ENCODE results near the gene ATM.

The ATM gene

GRCh38 chr11:108221911-108222573, 825 bp upstream of the ATM start:
- 1% methylated on average over 17 to 23 of the region's 29 CpGs for WGBS, 2 experiments (ENCODE audit: insufficient coverage in 2 of 2)
- peak overlapping the region; percentile 70 for H3K4me3 ChIP-seq (ENCODE audit: extremely low read depth, insufficient read depth, low read length, poor library complexity, severe bottlenecking)
- no peaks in the 10 kb centered on the region for H3K9me3 ChIP-seq (ENCODE audit: control insufficient read depth, low read length)
- H3K27ac ChIP-seq (ENCODE audit: low read depth, low read length, severe bottlenecking), result peak overlapping the region; percentile 87
- peaks cover 10% of the 10 kb centered on the region for H3K36me3 ChIP-seq (ENCODE audit: control insufficient read depth, insufficient read depth, low read length)
- peaks cover 4% of the 10 kb centered on the region for H3K4me1 ChIP-seq (ENCODE audit: control insufficient read depth, insufficient read depth, low read length, poor library complexity, severe bottlenecking)

GRCh38 chr11:108223348-108224149, 682 bp downstream of the ATM start:
- 11 to 14% methylated on average over 19 to 20 of the region's 20 CpGs for WGBS, 2 experiments (ENCODE audit: insufficient coverage in 2 of 2)
- H3K9me3 ChIP-seq (ENCODE audit: control insufficient read depth, low read length), result no peaks in the 10 kb centered on the region
- peaks cover 4% of the 10 kb centered on the region for H3K4me1 ChIP-seq (ENCODE audit: control insufficient read depth, insufficient read depth, low read length, poor library complexity, severe bottlenecking)
- H3K4me3 ChIP-seq (ENCODE audit: extremely low read depth, insufficient read depth, low read length, poor library complexity, severe bottlenecking), result peak overlapping the region; percentile 70
- H3K36me3 ChIP-seq (ENCODE audit: control insufficient read depth, insufficient read depth, low read length), result peaks cover 16% of the 10 kb centered on the region
- peak overlapping the region; percentile 87 for H3K27ac ChIP-seq (ENCODE audit: low read depth, low read length, severe bottlenecking)

GRCh38 chr11:108224366-108224765, 1.5 kb downstream of the ATM start:
- Histone ChIP-seq H3K4me1 (ENCODE audit: control insufficient read depth, insufficient read depth, low read length, poor library complexity, severe bottlenecking) (peaks cover 4% of the 10 kb centered on the region), H3K27ac (ENCODE audit: low read depth, low read length, severe bottlenecking) (no peak overlapping the region), H3K4me3 (ENCODE audit: extremely low read depth, insufficient read depth, low read length, poor library complexity, severe bottlenecking) (peak overlapping the region; percentile 70), H3K36me3 (ENCODE audit: control insufficient read depth, insufficient read depth, low read length) (peaks cover 24% of the 10 kb centered on the region), H3K9me3 (ENCODE audit: control insufficient read depth, low read length) (no peaks in the 10 kb centered on the region)
- WGBS, 2 experiments (ENCODE audit: insufficient coverage in 2 of 2), result 79 to 87% methylated on average over 2 to 4 of the region's 4 CpGs

GRCh38 chr11:108224911-108225786, 2.3 kb downstream of the ATM start:
- H3K27ac ChIP-seq (ENCODE audit: low read depth, low read length, severe bottlenecking), result no peak overlapping the region
- 89 to 100% methylated on average over 11 to 14 of the region's 14 CpGs for WGBS, 2 experiments (ENCODE audit: insufficient coverage in 2 of 2)
- H3K4me1 ChIP-seq (ENCODE audit: control insufficient read depth, insufficient read depth, low read length, poor library complexity, severe bottlenecking), result peaks cover 4% of the 10 kb centered on the region
- H3K4me3 ChIP-seq (ENCODE audit: extremely low read depth, insufficient read depth, low read length, poor library complexity, severe bottlenecking), result peak overlapping the region; percentile 70
- H3K36me3 ChIP-seq (ENCODE audit: control insufficient read depth, insufficient read depth, low read length), result peaks cover 30% of the 10 kb centered on the region
- no peaks in the 10 kb centered on the region for H3K9me3 ChIP-seq (ENCODE audit: control insufficient read depth, low read length)

- no peaks in the 10 kb centered on the region for H3K9me3 ChIP-seq (ENCODE audit: control insufficient read depth, low read length)
- H3K27ac ChIP-seq (ENCODE audit: low read depth, low read length, severe bottlenecking), result no peak overlapping the region
- peaks cover 39% of the 10 kb centered on the region for H3K36me3 ChIP-seq (ENCODE audit: control insufficient read depth, insufficient read depth, low read length)
- no CpG with 5 or more reads among the region's 2 CpGs for WGBS, 2 experiments (ENCODE audit: insufficient coverage in 2 of 2)
- peaks cover 4% of the 10 kb centered on the region for H3K4me1 ChIP-seq (ENCODE audit: control insufficient read depth, insufficient read depth, low read length, poor library complexity, severe bottlenecking)
- H3K4me3 ChIP-seq (ENCODE audit: extremely low read depth, insufficient read depth, low read length, poor library complexity, severe bottlenecking), result no peak overlapping the region
Observed at GRCh38 chr11:108226036-108226435, 3.2 kb downstream of the ATM start.

GRCh38 chr11:108228251-108228650, 5.4 kb downstream of the ATM start:
- H3K9me3 ChIP-seq (ENCODE audit: control insufficient read depth, low read length), result no peaks in the 10 kb centered on the region
- H3K4me3 ChIP-seq (ENCODE audit: extremely low read depth, insufficient read depth, low read length, poor library complexity, severe bottlenecking), result no peak overlapping the region
- peaks cover 4% of the 10 kb centered on the region for H3K4me1 ChIP-seq (ENCODE audit: control insufficient read depth, insufficient read depth, low read length, poor library complexity, severe bottlenecking)
- H3K27ac ChIP-seq (ENCODE audit: low read depth, low read length, severe bottlenecking), result no peak overlapping the region
- 100% methylated on average over 1 of the region's 2 CpGs; no CpG with 5 or more reads in 1 of the 2 experiments for WGBS, 2 experiments (ENCODE audit: insufficient coverage in 2 of 2)
- peaks cover 59% of the 10 kb centered on the region for H3K36me3 ChIP-seq (ENCODE audit: control insufficient read depth, insufficient read depth, low read length)

- Histone ChIP-seq H3K36me3 (ENCODE audit: control insufficient read depth, insufficient read depth, low read length) (peaks cover 66% of the 10 kb centered on the region), H3K4me3 (ENCODE audit: extremely low read depth, insufficient read depth, low read length, poor library complexity, severe bottlenecking) (no peak overlapping the region), H3K9me3 (ENCODE audit: control insufficient read depth, low read length) (no peaks in the 10 kb centered on the region), H3K27ac (ENCODE audit: low read depth, low read length, severe bottlenecking) (no peak overlapping the region), H3K4me1 (ENCODE audit: control insufficient read depth, insufficient read depth, low read length, poor library complexity, severe bottlenecking) (peaks cover 7% of the 10 kb centered on the region)
- 100% methylated on average over 1 of the region's 2 CpGs for WGBS, 2 experiments (ENCODE audit: insufficient coverage in 2 of 2)
Observed at GRCh38 chr11:108233277-108233945, 10.5 kb downstream of the ATM start.

- Histone ChIP-seq H3K4me1 (ENCODE audit: control insufficient read depth, insufficient read depth, low read length, poor library complexity, severe bottlenecking) (peaks cover 7% of the 10 kb centered on the region), H3K4me3 (ENCODE audit: extremely low read depth, insufficient read depth, low read length, poor library complexity, severe bottlenecking) (no peak overlapping the region), H3K36me3 (ENCODE audit: control insufficient read depth, insufficient read depth, low read length) (peaks cover 63% of the 10 kb centered on the region), H3K27ac (ENCODE audit: low read depth, low read length, severe bottlenecking) (no peak overlapping the region), H3K9me3 (ENCODE audit: control insufficient read depth, low read length) (no peaks in the 10 kb centered on the region)
- no CpG with 5 or more reads among the region's 1 CpG for WGBS, 2 experiments (ENCODE audit: insufficient coverage in 2 of 2)
Observed at GRCh38 chr11:108235192-108235591, 12.3 kb downstream of the ATM start.

- Histone ChIP-seq H3K27ac (ENCODE audit: low read depth, low read length, severe bottlenecking) (no peak overlapping the region), H3K4me3 (ENCODE audit: extremely low read depth, insufficient read depth, low read length, poor library complexity, severe bottlenecking) (no peak overlapping the region), H3K4me1 (ENCODE audit: control insufficient read depth, insufficient read depth, low read length, poor library complexity, severe bottlenecking) (peaks cover 7% of the 10 kb centered on the region), H3K36me3 (ENCODE audit: control insufficient read depth, insufficient read depth, low read length) (peaks cover 58% of the 10 kb centered on the region), H3K9me3 (ENCODE audit: control insufficient read depth, low read length) (no peaks in the 10 kb centered on the region)
- WGBS, 2 experiments (ENCODE audit: insufficient coverage in 2 of 2), result no CpG with 5 or more reads among the region's 2 CpGs
Observed at GRCh38 chr11:108235633-108236032, 12.8 kb downstream of the ATM start.

GRCh38 chr11:108237058-108237481, 14.2 kb downstream of the ATM start:
- no peak overlapping the region for H3K4me3 ChIP-seq (ENCODE audit: extremely low read depth, insufficient read depth, low read length, poor library complexity, severe bottlenecking)
- H3K36me3 ChIP-seq (ENCODE audit: control insufficient read depth, insufficient read depth, low read length), result peaks cover 44% of the 10 kb centered on the region
- H3K9me3 ChIP-seq (ENCODE audit: control insufficient read depth, low read length), result no peaks in the 10 kb centered on the region
- no peak overlapping the region for H3K27ac ChIP-seq (ENCODE audit: low read depth, low read length, severe bottlenecking)
- no CpG with 5 or more reads among the region's 1 CpG for WGBS, 2 experiments (ENCODE audit: insufficient coverage in 2 of 2)
- H3K4me1 ChIP-seq (ENCODE audit: control insufficient read depth, insufficient read depth, low read length, poor library complexity, severe bottlenecking), result peaks cover 7% of the 10 kb centered on the region
